Central memory CD8-positive, alpha-beta T cell (primary cell): ENCODE measurements around the gene TST.
"Not testable (repeated sequence)": the region's sequence is repeated elsewhere in the genome, so short reads cannot be mapped to it uniquely, and the experiment has no call there.

Experiments
- ATAC-seq: fragments of 150-1000 bp; cut with Tn5 transposase; replicated peaks from 2 replicates; pipeline ENCODE4 v1.10.0; 2022; ENCODE audit warnings: mild to moderate bottlenecking, moderate FRiP score, moderate number of reproducible peaks; ENCODE audit not compliant: poor library complexity, severe bottlenecking; ENCODE audit errors: extremely low read depth
- DNase-seq, 2 donors: peaks; one replicate each; pipeline ENCODE4 v3.0.0; 2021; ENCODE audit warnings: low spot score in 2 of 2
- H3K27ac Mint-ChIP-seq: one replicate; pipeline ENCODE4 v1.8.0; 2022; ENCODE audit warnings: low read depth, mild to moderate bottlenecking, moderate library complexity, mixed read lengths
- H3K27me3 Mint-ChIP-seq: one replicate; pipeline ENCODE4 v1.8.0; 2022; ENCODE audit warnings: mixed read lengths
- H3K36me3 Mint-ChIP-seq: one replicate; pipeline ENCODE4 v1.8.0; 2022; ENCODE audit warnings: mild to moderate bottlenecking, moderate library complexity, mixed read lengths; ENCODE audit not compliant: insufficient read depth
- H3K4me1 Mint-ChIP-seq: one replicate; pipeline ENCODE4 v1.8.0; 2022; ENCODE audit warnings: mixed read lengths
- H3K4me3 Mint-ChIP-seq: one replicate; pipeline ENCODE4 v1.8.0; 2022; ENCODE audit warnings: mild to moderate bottlenecking, moderate library complexity, mixed read lengths
- H3K9me3 Mint-ChIP-seq: one replicate; pipeline ENCODE4 v1.8.0; 2022; ENCODE audit warnings: mixed read lengths

The TST gene

GRCh38 chr22:36997746-36998145 is 21.5 kb downstream of the TST start:
- ATAC-seq: no peak
- no peaks in the 10 kb centered on the region for H3K9me3 Mint-ChIP-seq
- H3K27me3 Mint-ChIP-seq: peaks cover 59% of the 10 kb centered on the region
- H3K27ac Mint-ChIP-seq: no peak overlapping the region
- no peaks in the 10 kb centered on the region for H3K4me1 Mint-ChIP-seq
- no peak for DNase-seq
- no peaks in the 10 kb centered on the region for H3K36me3 Mint-ChIP-seq
- H3K4me3 Mint-ChIP-seq: no peak overlapping the region

- Mint-ChIP-seq H3K27ac (no peak overlapping the region), H3K4me3 (no peak overlapping the region), H3K36me3 (no peaks in the 10 kb centered on the region), H3K9me3 (no peaks in the 10 kb centered on the region), H3K27me3 (peaks cover 75% of the 10 kb centered on the region), H3K4me1 (no peaks in the 10 kb centered on the region)
- no peak for ATAC-seq
- no peak for DNase-seq
These were observed 28.0 kb downstream of the TST start for GRCh38 chr22:36991206-36991605.

- Mint-ChIP-seq H3K36me3 (no peaks in the 10 kb centered on the region), H3K27ac (no peak overlapping the region), H3K4me3 (no peak overlapping the region), H3K4me1 (no peaks in the 10 kb centered on the region), H3K27me3 (peaks cover 74% of the 10 kb centered on the region), H3K9me3 (no peaks in the 10 kb centered on the region)
- DNase-seq (no peak), ATAC-seq (no peak)
These were observed 28.8 kb downstream of the TST start for GRCh38 chr22:36990457-36990856.

DNA sequence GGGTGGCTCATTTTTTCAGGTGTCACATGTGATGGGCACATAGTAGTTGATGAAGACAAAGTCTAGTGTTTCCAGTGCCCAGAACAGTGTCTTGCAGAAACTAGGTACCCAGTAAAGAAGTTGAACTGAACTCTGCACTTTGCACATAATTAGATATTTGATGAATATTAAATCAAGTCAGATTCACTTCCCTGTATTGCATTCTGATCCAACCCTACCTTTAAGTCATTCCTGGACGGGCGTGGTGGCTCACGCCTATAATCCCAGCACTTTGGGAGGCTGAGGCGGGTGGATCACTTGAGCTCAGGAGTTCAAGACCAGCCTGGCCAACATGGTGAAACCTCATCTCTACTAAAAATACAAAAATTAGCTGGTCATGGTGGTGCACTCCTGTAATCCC is 30.2 kb downstream of the TST start:
- DNase-seq, H3K27ac Mint-ChIP-seq, H3K36me3 Mint-ChIP-seq, H3K4me3 Mint-ChIP-seq, ATAC-seq, H3K4me1 Mint-ChIP-seq, H3K9me3 Mint-ChIP-seq: not testable (repeated sequence)
- H3K27me3 Mint-ChIP-seq: peaks cover 74% of the 10 kb centered on the region

DNA sequence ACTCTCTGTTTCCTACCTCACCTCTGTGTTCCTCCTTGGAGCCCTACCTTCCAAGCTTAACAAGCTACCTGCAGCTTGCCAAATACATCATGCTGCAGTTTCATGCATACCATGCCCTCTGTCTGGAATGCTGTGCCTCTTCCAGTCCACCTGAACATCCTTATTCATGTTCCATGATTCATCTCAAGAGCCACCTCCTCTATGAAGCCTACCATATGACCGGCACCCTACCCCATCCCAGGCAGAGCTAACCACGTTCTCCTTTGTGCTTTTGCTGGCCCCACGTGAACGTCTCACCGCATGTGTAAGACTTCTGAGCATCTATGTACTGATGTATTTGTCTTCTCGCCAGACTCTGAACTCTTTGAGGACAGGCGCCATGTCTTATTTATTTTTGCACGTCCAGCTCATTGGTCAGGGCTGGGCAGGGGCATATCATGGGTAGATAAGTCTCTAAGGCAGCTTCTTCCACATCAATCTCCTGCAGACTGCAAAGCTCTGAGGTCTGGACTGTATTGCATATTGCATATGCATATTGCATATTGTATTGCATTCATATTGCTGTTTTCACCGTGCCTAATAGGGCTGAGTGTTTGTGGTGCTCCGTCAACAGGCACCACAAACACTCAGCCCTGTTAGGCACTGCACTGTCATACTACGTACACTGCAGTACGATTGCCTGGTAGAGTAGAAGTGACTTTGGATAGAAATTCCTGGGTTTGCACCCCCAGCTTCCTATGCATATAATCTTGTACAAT is 31.0 kb downstream of the TST start:
- no peaks in the 10 kb centered on the region for H3K36me3 Mint-ChIP-seq
- ATAC-seq (no peak), DNase-seq (no peak)
- no peak overlapping the region for H3K4me3 Mint-ChIP-seq
- peaks cover 73% of the 10 kb centered on the region for H3K27me3 Mint-ChIP-seq
- H3K4me1 Mint-ChIP-seq: no peaks in the 10 kb centered on the region
- no peak overlapping the region for H3K27ac Mint-ChIP-seq
- H3K9me3 Mint-ChIP-seq: no peaks in the 10 kb centered on the region

DNA sequence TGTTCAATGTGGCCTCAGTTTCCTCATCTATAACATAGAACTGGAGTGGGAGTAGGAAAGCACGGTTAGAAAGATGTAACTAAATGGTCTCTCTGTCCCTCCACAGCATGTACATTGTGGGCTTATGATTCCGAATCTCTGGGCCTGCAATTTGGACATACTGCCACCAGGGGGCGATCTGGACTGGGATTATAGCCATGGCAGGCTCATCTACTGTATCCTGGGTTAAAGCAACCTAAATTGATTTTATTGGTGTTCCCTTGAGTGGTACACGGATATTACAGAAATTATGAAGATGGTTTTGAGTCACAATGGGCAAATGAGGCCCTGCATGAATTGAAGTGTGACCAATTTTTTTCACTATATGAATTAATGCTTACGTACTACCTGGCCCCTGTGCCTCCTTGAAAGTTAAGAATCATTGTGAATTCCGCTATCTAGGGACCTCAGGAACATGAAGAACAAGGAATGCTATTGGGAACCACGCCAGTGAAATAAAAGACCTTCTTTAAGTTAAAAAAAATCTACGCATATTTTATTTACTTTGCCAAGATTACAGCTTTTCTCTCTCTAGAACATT is 32.9 kb downstream of the TST start:
- no peaks in the 10 kb centered on the region for H3K9me3 Mint-ChIP-seq
- H3K27ac Mint-ChIP-seq: no peak overlapping the region
- no peak for ATAC-seq
- H3K4me1 Mint-ChIP-seq: no peaks in the 10 kb centered on the region
- DNase-seq: no peak
- no peak overlapping the region for H3K4me3 Mint-ChIP-seq
- peaks cover 71% of the 10 kb centered on the region for H3K27me3 Mint-ChIP-seq
- H3K36me3 Mint-ChIP-seq: no peaks in the 10 kb centered on the region

DNA sequence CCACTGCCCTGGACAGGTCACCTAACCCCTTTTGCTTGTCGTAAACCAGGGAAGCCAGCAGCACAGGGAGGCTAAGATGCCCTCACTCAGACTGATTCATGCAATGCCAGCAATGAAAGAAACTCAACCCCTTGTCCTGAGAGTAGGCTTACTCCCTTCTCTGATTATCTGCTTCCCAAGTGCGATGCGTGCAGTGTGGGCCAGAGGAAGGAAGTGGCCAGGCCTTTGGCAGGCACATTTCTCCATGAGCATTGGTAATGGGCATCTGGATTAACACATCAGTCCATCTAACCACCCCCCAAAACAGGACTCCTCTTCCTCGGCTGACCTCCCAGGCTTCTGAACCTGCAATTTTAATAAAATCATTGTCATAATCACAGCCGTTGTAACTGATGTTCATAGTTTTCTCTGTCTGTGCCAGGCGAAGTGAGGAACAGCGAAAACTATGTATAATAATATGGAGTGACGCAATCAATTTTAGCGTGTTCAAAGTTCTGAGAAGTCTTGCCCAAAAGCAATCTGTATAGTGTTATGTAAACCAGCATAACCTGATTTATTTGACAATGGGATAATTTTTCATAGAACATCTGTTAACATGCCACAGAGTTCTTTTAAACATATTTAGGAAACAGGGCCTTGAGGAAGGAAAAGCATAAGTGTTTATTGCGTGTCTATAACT is 33.9 kb downstream of the TST start:
- Mint-ChIP-seq H3K4me3 (no peak overlapping the region), H3K27me3 (peaks cover 62% of the 10 kb centered on the region), H3K4me1 (no peaks in the 10 kb centered on the region), H3K36me3 (no peaks in the 10 kb centered on the region), H3K9me3 (no peaks in the 10 kb centered on the region), H3K27ac (no peak overlapping the region)
- no peak for DNase-seq
- ATAC-seq: no peak

- H3K36me3 Mint-ChIP-seq: no peaks in the 10 kb centered on the region
- no peak overlapping the region for H3K4me3 Mint-ChIP-seq
- no peak for DNase-seq
- H3K9me3 Mint-ChIP-seq: no peaks in the 10 kb centered on the region
- peaks cover 40% of the 10 kb centered on the region for H3K27me3 Mint-ChIP-seq
- H3K4me1 Mint-ChIP-seq: peaks cover 11% of the 10 kb centered on the region
- H3K27ac Mint-ChIP-seq: no peak overlapping the region
- no peak for ATAC-seq
These were observed 37.1 kb downstream of the TST start for GRCh38 chr22:36982136-36982535.

GRCh38 chr22:36981247-36981775 is 37.9 kb downstream of the TST start:
- DNase-seq (no peak), ATAC-seq (no peak)
- no peaks in the 10 kb centered on the region for H3K36me3 Mint-ChIP-seq
- no peak overlapping the region for H3K4me3 Mint-ChIP-seq
- peaks cover 15% of the 10 kb centered on the region for H3K4me1 Mint-ChIP-seq
- no peaks in the 10 kb centered on the region for H3K9me3 Mint-ChIP-seq
- H3K27me3 Mint-ChIP-seq: peaks cover 40% of the 10 kb centered on the region
- no peak overlapping the region for H3K27ac Mint-ChIP-seq

GRCh38 chr22:36979016-36979910 is 40.0 kb downstream of the TST start:
- DNase-seq: no peak
- Mint-ChIP-seq H3K27me3 (peaks cover 26% of the 10 kb centered on the region), H3K9me3 (no peaks in the 10 kb centered on the region), H3K27ac (no peak overlapping the region), H3K4me3 (no peak overlapping the region), H3K4me1 (peaks cover 15% of the 10 kb centered on the region), H3K36me3 (no peaks in the 10 kb centered on the region)
- no peak for ATAC-seq

- Mint-ChIP-seq H3K9me3 (no peaks in the 10 kb centered on the region), H3K36me3 (no peaks in the 10 kb centered on the region), H3K27me3 (peaks cover 16% of the 10 kb centered on the region), H3K4me1 (peaks cover 15% of the 10 kb centered on the region), H3K4me3 (peak overlapping the region; percentile 99), H3K27ac (peak overlapping the region; percentile 95)
- peak; percentile 82 for ATAC-seq
- DNase-seq: peak; percentile 78 to 81
These were observed 41.1 kb downstream of the TST start for GRCh38 chr22:36977947-36978660.
